IPS-NIHi7 (cell line): ENCODE results near the gene HPGDS.
"Not testable (repeated sequence)": the region's sequence is repeated elsewhere in the genome, so short reads cannot be mapped to it uniquely, and the experiment has no call there.

Experiments used
- DNase-seq: peaks from one replicate; pipeline ENCODE4 v3.0.0; 2012; ENCODE audit warnings: mixed read lengths; ENCODE audit errors: extremely low spot score

Gene HPGDS

DNA sequence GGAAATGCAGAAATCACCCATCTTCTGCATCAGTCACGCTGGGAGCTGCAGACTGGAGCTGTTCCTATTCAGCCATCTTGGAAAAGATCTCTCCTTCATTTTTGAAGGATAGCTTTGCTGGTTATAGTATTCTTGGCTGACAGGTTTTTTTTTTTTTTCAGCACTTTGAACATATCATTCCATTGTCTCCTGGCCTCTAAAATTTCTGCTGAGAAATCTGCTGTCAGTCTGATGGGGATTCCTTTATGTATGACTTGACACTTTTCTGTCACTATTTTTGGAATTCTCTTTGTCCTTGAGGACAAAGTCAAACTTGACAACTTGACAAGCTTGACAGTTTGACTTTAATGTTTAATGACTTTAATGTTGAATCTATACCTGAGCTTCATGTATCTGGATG, 16.8 kb downstream of the HPGDS start:
- DNase-seq = no peak

DNA sequence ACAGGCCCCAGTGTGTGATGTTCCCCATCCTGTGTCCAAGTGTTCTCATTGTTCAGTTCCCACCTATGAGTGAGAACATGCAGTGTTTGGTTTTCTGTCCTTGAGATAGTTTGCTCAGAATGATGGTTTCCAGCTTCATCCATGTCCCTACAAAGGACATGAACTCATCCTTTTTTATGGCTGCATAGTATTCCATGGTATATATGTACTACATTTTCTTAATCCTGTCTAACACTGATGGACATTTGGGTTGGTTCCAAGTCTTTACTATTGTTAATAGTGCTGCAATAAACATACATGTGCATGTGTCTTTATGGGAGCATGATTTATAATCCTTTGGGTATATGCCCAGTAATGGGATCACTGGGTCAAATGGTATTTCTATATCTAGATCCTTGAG, 22.7 kb downstream of the HPGDS start:
- not testable (repeated sequence) for DNase-seq

DNA sequence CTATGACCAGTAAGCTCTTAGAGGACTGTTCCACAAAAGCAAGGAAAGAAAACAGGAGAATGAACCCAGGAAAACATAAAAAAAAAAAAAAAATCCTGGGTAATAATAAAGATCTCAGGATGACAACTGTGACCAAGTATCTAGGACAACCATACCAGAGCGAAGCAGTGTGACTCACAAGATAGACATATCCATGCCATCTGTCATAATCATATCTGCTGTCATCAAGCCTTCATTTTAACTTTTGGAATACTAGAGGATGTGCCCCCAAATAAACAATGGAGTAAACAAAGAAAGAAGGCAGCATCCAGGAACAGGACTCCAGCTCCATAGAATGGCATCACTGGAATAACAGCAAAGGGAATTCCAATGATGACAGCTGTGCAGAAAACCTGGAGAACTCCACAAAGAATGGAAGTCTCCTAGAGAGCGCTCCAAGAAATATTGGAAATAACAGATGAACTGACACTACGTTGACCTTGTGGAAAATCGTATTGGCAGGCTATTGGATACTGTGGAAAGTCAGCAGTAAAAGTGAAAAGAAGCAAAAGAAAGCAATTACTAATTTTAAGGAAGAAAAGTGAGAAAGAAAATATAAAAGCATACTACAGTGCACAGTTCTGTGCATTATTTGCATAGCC, 35.3 kb downstream of the HPGDS start:
- DNase-seq = no peak

DNA sequence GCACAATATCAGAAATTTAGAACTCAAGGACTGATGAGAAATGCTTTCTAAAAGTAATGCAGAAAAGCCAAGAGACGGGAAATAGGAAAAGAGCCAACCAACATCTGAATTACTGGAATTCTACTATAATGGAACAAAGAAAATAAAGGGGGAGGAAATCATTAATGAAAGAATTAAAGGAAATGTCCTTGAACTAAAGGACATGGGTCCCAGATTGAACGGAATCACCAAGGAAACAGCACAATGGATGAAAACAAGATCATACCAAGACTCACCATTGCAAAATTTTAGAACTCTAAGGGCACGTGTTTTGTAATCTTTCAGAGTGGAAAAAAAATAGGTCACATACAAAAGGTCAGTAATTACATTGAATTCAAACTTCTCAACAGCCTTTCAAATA, 35.9 kb downstream of the HPGDS start:
- DNase-seq = no peak

DNA sequence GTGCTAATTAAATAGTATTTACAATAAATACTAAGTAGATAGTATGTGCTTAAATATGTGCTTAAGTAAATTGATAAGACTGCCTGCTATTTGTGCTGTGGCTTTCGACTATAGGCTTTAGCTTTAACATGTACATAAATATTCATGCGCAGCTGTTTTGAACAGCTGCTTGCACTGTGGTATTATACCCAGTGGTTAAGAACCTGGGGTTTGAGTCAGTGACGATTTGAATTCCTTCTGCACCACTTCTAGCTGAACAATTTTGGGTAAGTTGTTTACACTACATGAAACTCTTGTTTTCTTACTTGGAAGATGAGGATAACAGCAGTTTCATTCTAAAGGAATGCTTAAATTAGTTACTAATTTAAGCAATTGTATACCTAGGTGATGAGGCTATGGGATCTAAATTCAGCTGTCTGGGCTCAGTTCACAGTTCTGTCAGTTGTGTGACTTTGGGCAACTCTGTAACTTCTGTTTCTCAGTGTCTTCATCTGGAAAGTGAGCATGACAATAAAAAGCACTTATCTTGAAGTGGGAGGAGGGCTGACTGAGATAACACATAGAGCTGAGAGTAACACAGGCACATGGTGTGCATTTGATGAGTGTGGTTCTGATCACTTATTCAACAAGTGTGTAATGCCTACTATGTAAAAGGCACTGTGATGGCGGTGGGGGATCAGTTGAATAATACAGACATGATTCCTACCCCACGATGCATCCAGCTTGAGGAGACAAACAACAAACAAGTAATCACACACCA, 37.0 kb downstream of the HPGDS start:
- no peak for DNase-seq

DNA sequence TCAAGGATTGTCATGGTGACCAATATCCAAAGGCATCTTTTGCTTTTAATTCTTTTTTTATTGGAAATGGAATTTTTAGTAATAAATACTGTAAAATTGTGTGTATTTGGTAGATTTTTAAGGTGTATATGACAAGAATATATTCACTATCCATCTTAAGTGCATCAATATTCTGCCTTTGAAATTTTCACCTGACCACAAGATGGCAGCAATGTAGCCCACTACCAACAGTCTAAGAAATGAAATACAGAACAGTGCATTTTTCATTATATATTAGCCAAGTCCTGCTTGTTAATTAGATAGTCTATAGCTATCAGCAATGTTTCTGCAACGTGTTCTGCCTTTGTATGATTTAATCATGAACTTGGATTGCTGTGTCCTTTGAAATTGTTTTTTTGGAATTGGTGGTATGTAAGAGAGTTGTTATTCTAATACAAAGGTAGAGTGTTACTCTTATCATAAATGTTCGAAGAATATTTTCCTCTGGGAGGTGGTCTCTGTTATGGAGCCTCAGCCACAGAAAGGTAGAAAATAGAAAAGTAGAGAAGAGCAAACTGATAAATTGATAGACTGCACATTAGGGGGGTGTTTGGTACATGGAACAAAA, 38.2 kb downstream of the HPGDS start:
- peak; percentile 16 for DNase-seq

DNA sequence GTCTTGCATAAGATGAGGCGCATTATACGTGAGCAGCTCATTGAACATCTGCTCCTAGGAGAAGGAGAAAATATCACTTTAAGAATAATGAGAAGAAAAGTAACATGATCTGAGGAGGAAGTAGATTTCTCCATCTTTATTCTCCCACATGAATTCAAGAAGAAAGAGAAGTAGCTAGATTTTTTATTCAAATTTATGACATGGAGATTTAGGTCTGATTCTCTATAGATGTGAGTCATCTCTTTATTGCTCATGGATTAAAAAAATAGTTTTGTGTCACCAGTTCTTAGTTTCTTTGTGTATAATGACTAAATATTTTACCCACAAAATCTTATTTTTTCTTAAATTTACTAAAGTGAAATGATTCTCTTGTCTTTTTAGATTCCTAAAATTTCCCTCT, 40.4 kb downstream of the HPGDS start:
- DNase-seq = no peak

DNA sequence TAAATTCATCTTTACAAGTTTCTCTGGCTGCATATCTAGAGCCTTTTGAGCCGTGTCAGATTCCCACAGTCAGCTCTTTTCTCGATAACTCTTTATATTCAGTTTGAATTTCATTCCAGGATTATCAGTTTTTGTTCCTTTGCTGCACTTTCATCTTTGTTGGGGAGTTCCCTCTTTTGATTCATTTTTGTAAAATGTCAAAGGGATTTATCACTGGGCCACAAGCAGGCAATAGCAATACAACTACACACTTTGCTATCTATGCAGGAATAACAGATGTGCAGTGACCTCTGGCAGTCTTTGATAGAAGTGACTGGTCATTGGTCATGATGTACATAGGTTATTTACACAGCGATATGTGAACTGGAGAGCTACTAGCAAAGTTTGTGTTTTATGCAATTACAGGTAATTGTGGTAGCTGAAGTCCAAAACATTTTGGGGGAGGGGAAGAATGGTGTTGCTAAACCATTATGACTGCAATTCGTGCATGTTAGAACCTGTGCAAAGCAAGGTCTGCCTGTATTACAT, 43.8 kb downstream of the HPGDS start:
- no peak for DNase-seq

DNA sequence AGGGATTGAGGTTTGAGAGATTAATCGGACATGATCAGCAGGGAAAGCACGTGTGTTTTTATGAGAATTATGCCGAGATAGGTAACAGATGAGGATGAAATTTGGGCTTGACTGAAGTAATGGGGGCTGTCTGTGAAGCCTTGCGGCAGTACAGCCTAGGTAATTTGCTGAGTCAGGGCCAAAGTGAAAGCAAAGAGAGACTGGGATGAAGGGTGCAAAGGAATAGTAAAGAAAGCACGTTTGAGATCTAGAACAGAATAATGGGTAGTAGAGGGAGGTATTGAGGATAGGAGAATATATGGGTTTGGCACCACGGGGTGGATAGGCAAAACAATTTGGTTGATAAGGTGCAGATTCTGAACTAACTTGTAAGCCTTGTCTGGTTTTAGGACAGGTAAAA, 47.2 kb downstream of the HPGDS start:
- DNase-seq = not testable (repeated sequence)

DNA sequence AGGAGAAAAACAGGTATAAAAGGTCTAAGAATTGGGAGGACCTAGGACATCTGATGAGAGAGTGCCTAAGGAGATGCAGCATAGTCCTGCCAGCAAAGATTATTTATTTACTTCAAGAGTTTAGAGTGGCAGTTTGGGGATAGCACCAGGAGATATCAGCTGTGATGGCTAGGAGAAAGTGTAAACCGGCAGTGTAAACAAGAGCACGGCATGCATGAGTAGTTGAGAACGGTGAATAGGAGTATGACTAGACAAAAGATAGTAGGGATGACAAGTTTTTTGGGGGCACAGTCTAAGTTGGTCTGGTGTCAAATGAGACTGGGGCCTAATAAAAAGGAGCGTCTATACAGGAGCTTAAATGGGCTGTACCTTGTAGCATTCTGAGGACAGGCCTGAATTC, 48.7 kb downstream of the HPGDS start:
- DNase-seq = not testable (repeated sequence)

DNA sequence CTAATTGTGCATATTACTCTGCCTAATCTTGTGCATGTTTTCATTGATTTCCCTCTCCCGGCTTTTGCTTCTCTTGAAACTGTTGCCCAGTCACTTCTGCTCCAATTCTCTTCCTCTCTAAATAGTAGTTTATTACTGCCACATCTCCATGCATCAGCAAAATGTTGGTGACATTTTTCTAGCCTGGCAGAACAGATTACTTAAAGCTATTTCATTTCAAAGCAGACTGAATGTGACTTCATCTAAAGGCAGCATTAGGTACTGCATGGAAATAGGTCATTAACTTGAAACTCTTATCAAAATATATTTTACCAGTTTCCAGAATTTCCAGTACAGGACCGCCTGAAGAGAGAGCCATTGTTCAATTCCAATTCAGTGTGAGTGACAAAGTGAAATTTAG, 52.4 kb downstream of the HPGDS start:
- DNase-seq = no peak

DNA sequence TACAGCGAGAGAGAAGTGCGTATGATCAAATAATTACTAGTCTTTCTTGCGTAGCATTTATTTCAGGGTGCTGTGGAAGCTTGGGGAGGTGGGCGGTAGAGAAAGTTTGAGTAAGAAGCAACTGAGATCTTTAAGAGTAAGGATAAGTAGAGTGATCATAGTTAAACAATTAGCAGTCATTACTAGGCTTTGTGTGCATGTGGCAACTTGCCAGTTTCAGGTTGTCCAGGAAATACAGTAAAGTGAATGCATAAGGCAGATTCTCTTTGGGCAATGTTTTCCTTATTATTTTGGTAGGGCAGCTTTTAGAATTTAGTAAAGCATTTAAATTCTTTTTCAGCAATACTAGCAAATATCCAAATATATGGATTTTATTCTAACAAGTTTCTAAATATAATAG, 57.0 kb downstream of the HPGDS start:
- DNase-seq = no peak

DNA sequence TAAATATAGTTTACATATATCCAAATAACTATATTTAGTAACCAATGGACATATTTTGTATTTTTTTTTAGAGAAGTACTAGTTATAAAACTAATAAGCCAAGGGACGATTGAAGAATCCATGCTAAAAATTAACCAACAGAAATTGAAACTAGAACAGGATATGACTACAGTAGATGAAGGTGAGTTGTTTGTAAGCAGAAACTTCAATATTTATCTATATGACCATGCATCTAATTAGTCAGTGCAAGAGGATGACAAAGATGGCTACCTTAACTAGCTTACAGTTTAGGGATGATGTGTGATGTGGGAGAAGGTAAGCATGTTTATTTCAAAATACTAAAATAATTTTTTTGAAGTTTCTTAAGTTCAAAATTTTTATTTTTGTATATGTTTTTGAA, 57.7 kb downstream of the HPGDS start:
- no peak for DNase-seq

DNA sequence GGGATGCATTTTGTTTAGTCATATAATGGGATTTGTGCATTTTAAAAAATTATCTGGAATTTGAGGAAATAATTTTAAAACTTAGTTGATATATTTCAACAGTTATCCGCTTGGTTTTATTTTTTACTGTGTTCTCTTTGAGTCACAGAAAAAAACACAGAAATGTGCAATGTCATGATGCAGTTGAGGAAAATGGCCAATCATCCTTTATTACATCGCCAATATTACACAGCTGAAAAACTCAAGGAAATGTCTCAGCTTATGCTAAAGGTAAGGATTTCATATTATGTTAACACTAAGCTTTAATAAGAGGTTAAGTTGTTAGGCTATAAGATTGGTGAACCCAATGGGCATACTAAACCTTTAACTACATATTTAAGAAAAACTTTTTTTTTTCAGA, 63.9 kb downstream of the HPGDS start:
- DNase-seq = no peak

DNA sequence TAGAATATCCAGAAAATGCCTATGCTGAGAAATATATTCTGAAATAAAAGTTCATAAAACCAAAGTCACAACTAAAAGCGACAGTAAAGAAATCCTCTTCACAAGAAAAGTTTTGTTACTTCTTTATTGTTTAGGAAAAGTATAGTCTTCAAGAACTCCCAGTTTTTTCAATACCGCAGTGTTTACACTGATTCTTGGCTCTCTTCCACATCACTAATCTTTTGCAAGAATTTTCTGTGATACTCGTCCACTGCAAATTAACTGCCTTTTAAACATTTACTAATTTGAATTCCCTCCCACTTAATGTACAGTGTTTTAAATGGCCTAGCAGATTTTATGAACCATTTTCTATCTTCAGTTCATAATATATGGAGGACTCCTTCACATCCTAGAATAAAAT, 65.1 kb downstream of the HPGDS start:
- no peak for DNase-seq

DNA sequence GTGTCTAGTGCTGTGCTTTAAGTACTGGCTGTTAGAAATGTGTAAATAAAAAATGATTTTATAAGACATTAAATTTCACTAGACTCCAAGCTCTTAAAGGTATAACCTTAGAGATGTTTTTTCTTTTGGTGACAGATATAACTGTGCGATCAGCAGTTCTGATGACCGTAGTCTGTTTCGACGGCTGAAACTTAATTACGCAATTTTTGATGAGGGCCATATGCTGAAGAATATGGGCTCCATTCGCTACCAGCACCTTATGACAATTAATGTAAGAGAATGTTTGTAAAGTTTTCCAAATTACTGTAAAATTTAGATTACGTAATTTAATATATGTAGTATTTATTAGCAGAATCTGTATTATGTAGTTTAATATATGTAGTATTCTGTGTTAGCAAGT, 66.4 kb downstream of the HPGDS start:
- DNase-seq = no peak

DNA sequence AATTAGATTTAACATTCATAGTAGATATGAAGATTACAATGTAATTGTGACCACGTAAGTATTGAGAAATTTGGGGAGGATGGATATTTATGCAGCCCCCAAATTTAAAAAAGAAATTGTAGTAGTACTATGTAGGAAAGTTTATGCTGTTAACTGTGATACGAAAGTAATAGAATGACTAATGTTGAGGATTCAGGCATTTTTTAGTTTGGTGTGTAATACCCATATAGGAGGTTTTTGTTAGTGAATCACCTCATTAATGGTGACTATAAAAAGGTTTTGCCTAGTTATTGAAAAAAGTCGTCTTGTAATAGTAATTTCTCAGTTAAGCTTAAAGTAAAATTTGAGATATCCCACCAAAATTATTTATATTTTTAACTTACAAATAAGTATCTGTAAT, 67.7 kb downstream of the HPGDS start:
- DNase-seq = no peak

DNA sequence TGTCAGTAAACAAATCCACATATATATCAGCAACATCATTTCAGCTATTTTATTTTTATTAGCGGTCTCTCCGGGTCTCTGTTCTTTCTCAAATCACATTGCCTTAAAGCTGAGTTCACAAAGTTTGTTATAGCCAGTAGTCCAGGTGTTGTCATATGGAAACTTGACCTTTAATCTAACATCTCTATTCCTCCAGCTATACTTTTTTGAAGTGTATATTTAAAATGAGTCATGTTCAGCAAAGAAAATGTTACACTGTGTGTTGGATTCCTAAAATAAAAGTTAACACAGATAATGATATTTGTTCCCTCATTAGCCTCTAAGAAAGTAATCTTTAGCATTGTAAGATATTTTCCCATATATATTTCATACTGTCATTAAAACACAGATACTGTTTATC, 71.4 kb downstream of the HPGDS start:
- DNase-seq = no peak

DNA sequence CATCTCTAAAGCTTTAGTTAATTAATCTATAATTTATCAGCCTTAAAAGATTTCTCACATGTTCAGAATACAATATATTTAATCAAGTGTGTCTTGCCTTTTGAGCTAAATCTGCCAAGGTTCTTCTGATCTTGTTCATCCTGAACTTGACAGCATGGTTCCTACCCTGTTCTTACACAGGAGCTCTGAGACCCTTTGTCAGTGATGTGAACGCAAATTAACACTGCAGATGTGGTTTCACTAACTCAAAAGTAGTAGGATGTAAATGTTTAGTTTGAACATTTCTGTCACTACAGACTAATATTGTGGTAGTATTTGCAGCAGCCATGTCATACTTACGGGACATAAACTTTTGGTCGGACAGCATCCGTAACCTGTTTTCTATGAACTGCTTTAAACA, 75.6 kb downstream of the HPGDS start:
- DNase-seq = no peak

DNA sequence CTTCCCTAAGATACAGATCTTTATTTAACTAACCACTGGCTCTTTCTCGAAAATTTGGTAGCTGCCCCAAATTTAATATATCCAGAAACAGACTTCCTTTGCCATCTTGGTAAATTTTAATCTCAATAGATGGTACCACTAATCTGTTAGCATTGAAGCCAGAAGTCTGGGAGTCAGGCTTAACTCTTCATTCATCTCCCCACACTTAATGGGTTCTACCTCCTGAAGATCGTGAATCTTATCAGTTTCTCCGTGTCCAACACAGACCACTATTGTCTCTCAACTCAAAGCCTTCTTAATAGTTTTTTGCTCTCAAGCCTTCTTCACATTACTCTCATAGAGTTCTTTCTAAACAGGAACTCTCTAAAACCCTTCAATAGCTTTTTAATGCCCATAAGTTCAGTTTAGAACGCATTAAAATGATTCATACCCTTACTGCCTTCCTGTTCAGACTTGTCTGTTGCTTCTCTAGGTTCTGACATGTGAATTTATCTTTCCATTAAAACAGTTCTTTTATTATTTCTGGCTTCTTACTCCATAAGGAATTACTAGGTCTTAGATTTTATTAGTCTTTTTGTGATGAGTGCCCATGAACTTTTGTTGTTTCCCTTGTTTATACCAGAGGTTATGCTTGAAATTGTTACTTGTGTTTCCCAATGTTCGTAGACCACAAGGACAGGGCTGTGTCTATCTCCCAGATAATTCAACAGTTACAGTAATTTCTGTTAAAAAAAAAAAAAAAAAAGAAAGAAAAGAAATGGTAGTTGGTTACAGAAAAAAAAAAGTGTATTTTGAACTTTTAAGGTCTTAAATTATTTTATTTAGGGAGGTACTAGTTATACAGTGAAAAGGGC, 80.2 kb downstream of the HPGDS start:
- no peak for DNase-seq

DNA sequence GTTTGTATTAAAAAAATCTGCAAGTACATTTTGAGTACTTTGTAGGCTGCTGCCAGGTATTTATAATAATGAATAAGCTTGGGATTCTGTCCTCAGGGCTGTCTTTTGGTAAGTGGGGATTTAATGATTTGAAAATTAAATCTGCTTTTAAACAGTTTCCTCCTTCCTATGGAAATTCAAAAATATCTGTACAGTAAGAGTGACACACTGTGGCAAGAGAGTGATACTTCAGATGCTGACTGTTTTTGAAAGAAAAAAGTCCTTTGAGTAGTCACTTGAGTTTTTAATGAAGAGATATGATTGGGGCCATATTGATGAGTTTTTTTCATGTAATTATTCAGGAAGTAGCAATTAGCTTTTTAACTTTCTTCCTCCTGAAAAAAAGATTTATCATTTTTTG, 85.8 kb downstream of the HPGDS start:
- DNase-seq = no peak

DNA sequence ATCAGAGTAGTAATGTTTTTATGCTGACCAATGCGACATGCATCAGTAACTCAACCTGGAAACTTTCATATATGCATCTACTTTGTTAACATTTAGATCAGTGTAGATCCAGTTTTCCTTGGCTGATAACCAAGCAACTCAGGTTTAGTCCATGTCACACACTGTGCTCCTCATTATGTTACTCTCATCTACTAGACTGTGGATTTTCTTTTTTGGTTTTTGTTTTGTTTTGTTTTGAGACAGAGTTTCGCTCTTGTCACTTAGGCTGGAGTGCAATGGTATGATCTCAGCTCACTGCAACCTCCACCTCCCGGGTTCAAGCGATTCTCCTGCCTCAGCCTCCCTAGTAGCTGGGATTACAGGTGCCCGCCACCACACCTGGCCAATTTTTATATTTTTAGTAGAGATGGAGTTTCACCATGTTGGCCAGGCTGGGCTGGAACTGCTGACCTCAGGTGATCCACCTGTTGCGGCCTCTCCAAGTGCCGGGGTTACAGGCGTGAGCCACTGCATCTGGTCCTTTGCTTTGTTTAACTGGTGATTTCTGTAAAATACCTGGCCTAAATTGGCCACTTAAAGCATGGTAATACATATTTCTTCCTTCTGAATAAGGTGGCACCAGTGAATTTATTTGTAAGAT, 86.4 kb downstream of the HPGDS start:
- no peak for DNase-seq
